TTC549 (cell line): ENCODE data around the gene MRPS34.

Source experiments
- FAIRE-seq: peaks from 2 replicates; lab custom pipeline; 2012; peaks lifted over from hg19 to GRCh38; lab: Jason Lieb, UNC

Gene MRPS34

GRCh38 chr16:1769402-1770300 is 3.3 kb downstream of the MRPS34 start:
- FAIRE-seq, result no peak

GRCh38 chr16:1768767-1769401 is 4.0 kb downstream of the MRPS34 start:
- FAIRE-seq, result no peak

- no peak for FAIRE-seq
These were observed 4.7 kb downstream of the MRPS34 start for GRCh38 chr16:1768061-1768766.

GRCh38 chr16:1767116-1767994 is 5.6 kb downstream of the MRPS34 start:
- no peak for FAIRE-seq

- FAIRE-seq, result no peak
These were observed 6.2 kb downstream of the MRPS34 start for GRCh38 chr16:1766701-1767100.

- no peak for FAIRE-seq
These were observed 6.7 kb downstream of the MRPS34 start for GRCh38 chr16:1766231-1766630.

- FAIRE-seq, result no peak
These were observed 7.1 kb downstream of the MRPS34 start for GRCh38 chr16:1765826-1766225.

GRCh38 chr16:1764971-1765370 is 8.0 kb downstream of the MRPS34 start:
- FAIRE-seq, result no peak

- no peak for FAIRE-seq
These were observed 9.1 kb downstream of the MRPS34 start for GRCh38 chr16:1763521-1764511.

GRCh38 chr16:1762879-1763520 is 9.9 kb downstream of the MRPS34 start:
- no peak for FAIRE-seq

- FAIRE-seq, result no peak
These were observed 10.6 kb downstream of the MRPS34 start for GRCh38 chr16:1762196-1762878.

- FAIRE-seq, result no peak
These were observed 11.2 kb downstream of the MRPS34 start for GRCh38 chr16:1761751-1762150.

- FAIRE-seq, result no peak
These were observed 12.0 kb downstream of the MRPS34 start for GRCh38 chr16:1760911-1761310.

- no peak for FAIRE-seq
These were observed 13.4 kb downstream of the MRPS34 start for GRCh38 chr16:1759511-1759910.

GRCh38 chr16:1758923-1759322 is 14.0 kb downstream of the MRPS34 start:
- no peak for FAIRE-seq

GRCh38 chr16:1757714-1758461 is 15.0 kb downstream of the MRPS34 start:
- FAIRE-seq, result no peak

- FAIRE-seq, result no peak
These were observed 18.7 kb downstream of the MRPS34 start for GRCh38 chr16:1754204-1754603.

- FAIRE-seq, result no peak
These were observed 20.1 kb downstream of the MRPS34 start for GRCh38 chr16:1752853-1753252.

GRCh38 chr16:1751946-1752345 is 21.0 kb downstream of the MRPS34 start:
- no peak for FAIRE-seq
